ENCODE data around the gene GALNT18.

DNA sequence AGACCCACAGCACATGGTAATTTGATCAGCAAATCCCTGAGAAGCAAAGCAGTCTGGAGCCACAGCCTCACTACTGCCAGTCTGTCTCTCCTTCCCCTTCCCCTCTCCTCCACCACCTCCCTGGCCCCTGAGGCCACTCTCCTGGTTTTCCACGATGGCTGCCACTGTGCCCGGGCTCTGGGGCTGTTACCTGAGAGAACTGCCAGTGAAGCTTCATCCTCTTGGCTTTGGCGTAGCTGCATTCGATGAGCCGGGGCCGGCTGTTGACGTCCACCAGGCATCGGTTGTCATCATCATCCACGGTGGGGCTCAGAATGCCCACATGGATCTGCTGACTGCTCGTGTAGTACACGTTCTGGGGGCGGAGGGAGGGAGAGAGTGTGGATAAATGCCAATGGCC, 329.0 kb downstream of the GALNT18 start:
- TF ChIP-seq, protein P1, sequence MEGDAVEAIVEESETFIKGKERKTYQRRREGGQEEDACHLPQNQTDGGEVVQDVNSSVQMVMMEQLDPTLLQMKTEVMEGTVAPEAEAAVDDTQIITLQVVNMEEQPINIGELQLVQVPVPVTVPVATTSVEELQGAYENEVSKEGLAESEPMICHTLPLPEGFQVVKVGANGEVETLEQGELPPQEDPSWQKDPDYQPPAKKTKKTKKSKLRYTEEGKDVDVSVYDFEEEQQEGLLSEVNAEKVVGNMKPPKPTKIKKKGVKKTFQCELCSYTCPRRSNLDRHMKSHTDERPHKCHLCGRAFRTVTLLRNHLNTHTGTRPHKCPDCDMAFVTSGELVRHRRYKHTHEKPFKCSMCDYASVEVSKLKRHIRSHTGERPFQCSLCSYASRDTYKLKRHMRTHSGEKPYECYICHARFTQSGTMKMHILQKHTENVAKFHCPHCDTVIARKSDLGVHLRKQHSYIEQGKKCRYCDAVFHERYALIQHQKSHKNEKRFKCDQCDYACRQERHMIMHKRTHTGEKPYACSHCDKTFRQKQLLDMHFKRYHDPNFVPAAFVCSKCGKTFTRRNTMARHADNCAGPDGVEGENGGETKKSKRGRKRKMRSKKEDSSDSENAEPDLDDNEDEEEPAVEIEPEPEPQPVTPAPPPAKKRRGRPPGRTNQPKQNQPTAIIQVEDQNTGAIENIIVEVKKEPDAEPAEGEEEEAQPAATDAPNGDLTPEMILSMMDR (conservative IDR thresholded peaks at IDR 0.05), result no peak
- no peak for TF ChIP-seq EZH2 (IDR thresholded peaks at IDR 0.05; ENCODE audit: low read depth)
